ENCODE results near the gene TMEM163. TPM values are rescaled to one million over a fixed set of nuclear protein-coding genes. Genes with fewer than 3 reads are reported as not detected.

TMEM163 gene
- total RNA-seq, 2 experiments from 2014 or later = 0.51 TPM; not detected in 1

DNA sequence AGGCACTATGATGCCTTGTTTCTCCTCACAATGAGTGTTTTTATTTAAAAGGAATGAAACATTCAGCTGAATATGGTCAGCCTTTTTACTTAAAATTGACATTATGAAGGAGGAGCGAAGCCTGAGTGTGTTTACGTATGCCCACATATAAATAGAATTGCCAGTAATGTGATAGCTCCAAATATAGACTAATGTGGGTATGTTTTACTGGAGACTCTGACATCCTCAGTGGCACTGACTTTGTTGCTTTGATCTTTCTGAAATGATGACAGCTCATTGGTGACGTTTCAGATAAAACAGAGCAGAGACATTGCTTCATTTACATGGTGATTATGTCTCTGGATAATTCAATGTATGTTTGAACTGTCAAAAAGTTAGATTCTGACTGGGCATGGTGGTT, 297.9 kb downstream of the TMEM163 start:
- TF ChIP-seq, protein P1, sequence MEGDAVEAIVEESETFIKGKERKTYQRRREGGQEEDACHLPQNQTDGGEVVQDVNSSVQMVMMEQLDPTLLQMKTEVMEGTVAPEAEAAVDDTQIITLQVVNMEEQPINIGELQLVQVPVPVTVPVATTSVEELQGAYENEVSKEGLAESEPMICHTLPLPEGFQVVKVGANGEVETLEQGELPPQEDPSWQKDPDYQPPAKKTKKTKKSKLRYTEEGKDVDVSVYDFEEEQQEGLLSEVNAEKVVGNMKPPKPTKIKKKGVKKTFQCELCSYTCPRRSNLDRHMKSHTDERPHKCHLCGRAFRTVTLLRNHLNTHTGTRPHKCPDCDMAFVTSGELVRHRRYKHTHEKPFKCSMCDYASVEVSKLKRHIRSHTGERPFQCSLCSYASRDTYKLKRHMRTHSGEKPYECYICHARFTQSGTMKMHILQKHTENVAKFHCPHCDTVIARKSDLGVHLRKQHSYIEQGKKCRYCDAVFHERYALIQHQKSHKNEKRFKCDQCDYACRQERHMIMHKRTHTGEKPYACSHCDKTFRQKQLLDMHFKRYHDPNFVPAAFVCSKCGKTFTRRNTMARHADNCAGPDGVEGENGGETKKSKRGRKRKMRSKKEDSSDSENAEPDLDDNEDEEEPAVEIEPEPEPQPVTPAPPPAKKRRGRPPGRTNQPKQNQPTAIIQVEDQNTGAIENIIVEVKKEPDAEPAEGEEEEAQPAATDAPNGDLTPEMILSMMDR (conservative IDR thresholded peaks at IDR 0.05; ENCODE audit: low read length) = no peak
- TF ChIP-seq EZH2phosphoT487 (IDR thresholded peaks at IDR 0.05; ENCODE audit: borderline replicate concordance, low read depth, low read length) = no peak
- Histone ChIP-seq H4K20me1 (ENCODE audit: insufficient read depth, low read length) (no peaks in the 10 kb centered on the region), H3K27ac (ENCODE audit: low read depth, low read length, poor library complexity, severe bottlenecking) (no peak overlapping the region), H3K9me2 (ENCODE audit: insufficient read depth, low read length) (no peaks in the 10 kb centered on the region), H3K4me2 (ENCODE audit: low read length) (no peak overlapping the region), H3K36me3 (ENCODE audit: insufficient read depth, low read length) (peaks cover 47% of the 10 kb centered on the region), H3K79me2 (ENCODE audit: insufficient read depth, low read depth, low read length) (no peaks in the 10 kb centered on the region), H3K4me3 (ENCODE audit: low read depth, low read length, poor library complexity, severe bottlenecking) (no peak overlapping the region), H3K4me1 (ENCODE audit: insufficient read depth, low read length, poor library complexity, severe bottlenecking) (no peaks in the 10 kb centered on the region), H3K9me3 (ENCODE audit: low read length) (no peaks in the 10 kb centered on the region), H2AFZ (ENCODE audit: low read length) (no peak overlapping the region)
- intact Hi-C loops (cut with micrococcal nuclease; ENCODE audit: unreplicated experiment) = no loop called here
- DNase-seq (ENCODE audit: low spot score) = no peak
- no TSS peak for BruUV-seq (replicated peaks)
- ChIA-PET POLR2A (no interaction called here), CTCF (ENCODE audit: unreplicated experiment) (interaction anchor here (1.3 kb wide), 1 partner anchor 34 kb away, joined by 3 read pairs; no protein-coding TSS in a partner anchor)

DNA sequence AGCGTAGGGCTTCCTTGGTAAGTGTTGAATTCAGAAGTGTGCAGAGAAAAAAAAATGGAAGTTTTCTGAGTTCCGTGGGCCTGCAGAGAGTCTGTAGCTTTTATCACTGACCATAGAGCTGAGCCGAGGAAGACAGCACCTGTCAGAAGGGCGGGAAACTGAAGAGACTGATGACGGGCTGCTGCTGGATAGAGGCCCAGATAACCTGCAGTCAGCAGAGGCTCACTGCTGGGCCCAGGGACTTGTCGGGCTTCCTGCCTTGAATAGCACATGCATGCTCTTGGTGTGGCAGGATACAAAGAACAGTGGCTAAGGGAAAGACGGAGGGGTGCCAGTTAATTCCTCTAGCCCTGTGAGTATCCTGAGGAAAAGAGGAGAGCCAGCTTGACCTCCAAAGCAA, 298.5 kb downstream of the TMEM163 start:
- H4K20me1 ChIP-seq (ENCODE audit: insufficient read depth, low read length) = no peaks in the 10 kb centered on the region
- DNase-seq (ENCODE audit: low spot score) = no peak
- CTCF ChIA-PET (ENCODE audit: unreplicated experiment) = interaction anchor here (0.6 to 1.3 kb wide), 2 partner anchors 35 to 178 kb away, joined by 3 read pairs; no protein-coding TSS in a partner anchor
- H3K27ac ChIP-seq (ENCODE audit: low read depth, low read length, poor library complexity, severe bottlenecking) = no peak overlapping the region
- no peaks in the 10 kb centered on the region for H3K79me2 ChIP-seq (ENCODE audit: insufficient read depth, low read depth, low read length)
- no peak overlapping the region for H3K4me2 ChIP-seq (ENCODE audit: low read length)
- intact Hi-C loops (cut with micrococcal nuclease; ENCODE audit: unreplicated experiment) = no loop called here
- no peaks in the 10 kb centered on the region for H3K9me2 ChIP-seq (ENCODE audit: insufficient read depth, low read length)
- BruUV-seq (replicated peaks) = no TSS peak
- H3K4me3 ChIP-seq (ENCODE audit: low read depth, low read length, poor library complexity, severe bottlenecking) = no peak overlapping the region
- H3K9me3 ChIP-seq (ENCODE audit: low read length) = no peaks in the 10 kb centered on the region
- POLR2A ChIA-PET = interaction anchor here (1.1 kb wide), 1 partner anchor 10 kb away, joined by 3 read pairs; no protein-coding TSS in a partner anchor
- no peak overlapping the region for H2AFZ ChIP-seq (ENCODE audit: low read length)
- TF ChIP-seq, protein P1 (conservative IDR thresholded peaks at IDR 0.05; ENCODE audit: low read length) = no peak
- TF ChIP-seq EZH2phosphoT487 (IDR thresholded peaks at IDR 0.05; ENCODE audit: borderline replicate concordance, low read depth, low read length) = no peak
- H3K36me3 ChIP-seq (ENCODE audit: insufficient read depth, low read length) = peaks cover 47% of the 10 kb centered on the region
- no peaks in the 10 kb centered on the region for H3K4me1 ChIP-seq (ENCODE audit: insufficient read depth, low read length, poor library complexity, severe bottlenecking)

DNA sequence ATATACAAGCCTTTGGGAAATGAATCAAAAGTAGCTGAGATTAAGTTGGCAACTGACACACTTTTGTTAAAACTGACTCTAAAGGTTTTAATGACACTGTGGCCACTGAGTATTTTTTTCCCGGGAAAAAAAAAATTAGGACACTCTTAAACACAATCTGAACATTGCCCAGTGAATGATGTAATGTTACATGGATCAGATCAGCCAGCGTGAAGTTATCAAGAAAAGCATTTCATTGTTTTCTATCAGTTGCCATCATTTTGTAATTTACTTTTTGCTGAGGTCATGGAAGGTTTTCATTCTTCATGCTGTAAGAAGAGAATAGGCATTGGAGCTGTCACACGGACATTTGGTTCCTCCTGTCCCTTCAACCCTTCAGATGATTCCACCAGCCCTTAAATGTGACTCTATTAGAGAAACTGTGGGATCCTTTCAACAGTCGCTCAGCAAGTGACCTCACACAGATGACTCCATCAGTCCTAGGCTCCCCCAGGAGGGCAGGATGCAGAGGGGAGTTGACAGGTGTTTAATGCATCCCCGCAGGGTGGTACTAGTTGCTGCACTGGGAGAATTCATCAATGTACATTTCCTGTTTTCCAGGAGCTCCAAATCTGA, 300.7 kb downstream of the TMEM163 start:
- CTCF ChIA-PET (ENCODE audit: unreplicated experiment) = no interaction called here
- no peaks in the 10 kb centered on the region for H3K9me2 ChIP-seq (ENCODE audit: insufficient read depth, low read length)
- H3K9me3 ChIP-seq (ENCODE audit: low read length) = no peaks in the 10 kb centered on the region
- peaks cover 47% of the 10 kb centered on the region for H3K36me3 ChIP-seq (ENCODE audit: insufficient read depth, low read length)
- H4K20me1 ChIP-seq (ENCODE audit: insufficient read depth, low read length) = no peaks in the 10 kb centered on the region
- intact Hi-C loops (cut with micrococcal nuclease; ENCODE audit: unreplicated experiment) = no loop called here
- no TSS peak for BruUV-seq (replicated peaks)
- DNase-seq (ENCODE audit: low spot score) = no peak
- H3K27ac ChIP-seq (ENCODE audit: low read depth, low read length, poor library complexity, severe bottlenecking) = no peak overlapping the region
- TF ChIP-seq EZH2phosphoT487 (IDR thresholded peaks at IDR 0.05; ENCODE audit: borderline replicate concordance, low read depth, low read length) = no peak
- TF ChIP-seq, protein P1 (conservative IDR thresholded peaks at IDR 0.05; ENCODE audit: low read length) = no peak
- H3K4me1 ChIP-seq (ENCODE audit: insufficient read depth, low read length, poor library complexity, severe bottlenecking) = peaks cover 11% of the 10 kb centered on the region
- POLR2A ChIA-PET = interaction anchor here (1.4 to 1.6 kb wide), 2 partner anchors 9 to 172 kb away, joined by 3 to 4 read pairs; no protein-coding TSS in a partner anchor
- H3K79me2 ChIP-seq (ENCODE audit: insufficient read depth, low read depth, low read length) = no peaks in the 10 kb centered on the region
- H2AFZ ChIP-seq (ENCODE audit: low read length) = no peak overlapping the region
- no peak overlapping the region for H3K4me2 ChIP-seq (ENCODE audit: low read length)
- no peak overlapping the region for H3K4me3 ChIP-seq (ENCODE audit: low read depth, low read length, poor library complexity, severe bottlenecking)

All from OCI-LY7 (cell line).